Caco-2 (cell line): ENCODE measurements around the gene TOB2. TPM values are rescaled to one million over a fixed set of nuclear protein-coding genes. Genes with fewer than 3 reads are reported as not detected.
"Not testable (repeated sequence)": the region's sequence is repeated elsewhere in the genome, so short reads cannot be mapped to it uniquely, and the experiment has no call there.

Experiments
- BruUV-seq: library from RNA; stranded (reverse); fragments of 400-500 nt; replicated peaks from 2 replicates; lab custom pipeline; 2021; lab: Mats Ljungman, UMichigan
- CTCF ChIA-PET: fragments of 300-600 bp; sonication (Branson Sonifier 250); formaldehyde crosslinking; loops from one replicate; lab custom pipeline; 2022; ENCODE audit warnings: antibody characterized with exemption; lab: Charles Lee
- POLR2A ChIA-PET: fragments of 300-600 bp; sonication (Branson Sonifier 250); formaldehyde crosslinking; loops from one replicate; lab custom pipeline; 2022; ENCODE audit warnings: antibody characterized with exemption; lab: Charles Lee
- DNase-seq, 2 experiments: peaks; one replicate each; pipeline versions ENCODE4 v3.0.0 to v3.0.0-alpha.2; 2020 to 2022
- H3K27me3 ChIP-seq: replicated peaks from 2 replicates; pipeline ENCODE4 v1.6.0; 2011; ENCODE audit warnings: low read length; ENCODE audit not compliant: control insufficient read depth, insufficient read depth
- H3K36me3 ChIP-seq: 2 replicates; pipeline ENCODE4 v1.5.1; 2011; ENCODE audit warnings: low read length; ENCODE audit not compliant: control insufficient read depth, insufficient read depth
- H3K4me1 ChIP-seq: fragments of 250-450 bp; sonication (Bioruptor Pico); 2 replicates; pipeline ENCODE4 v1.5.1; 2020; ENCODE audit warnings: mild to moderate bottlenecking
- H3K4me3 ChIP-seq: 2 replicates; pipeline ENCODE4 v1.5.1; 2011; ENCODE audit warnings: low read depth, mild to moderate bottlenecking, control low read depth, low read length
- H3K9me3 ChIP-seq: fragments of 250-450 bp; sonication (Bioruptor Pico); 2 replicates; pipeline ENCODE4 v1.5.1; 2020; ENCODE audit warnings: mild to moderate bottlenecking, moderate library complexity
- H3K27ac Mint-ChIP-seq: one replicate; pipeline ENCODE4 v1.8.0; 2022; ENCODE audit warnings: mixed read lengths; ENCODE audit not compliant: unreplicated experiment
- H3K27me3 Mint-ChIP-seq: one replicate; pipeline ENCODE4 v1.8.0; 2022; ENCODE audit warnings: mixed read lengths; ENCODE audit not compliant: insufficient read depth, unreplicated experiment
- H3K36me3 Mint-ChIP-seq: one replicate; pipeline ENCODE4 v1.8.0; 2022; ENCODE audit warnings: mild to moderate bottlenecking, mixed read lengths; ENCODE audit not compliant: insufficient read depth, unreplicated experiment
- H3K4me1 Mint-ChIP-seq: one replicate; pipeline ENCODE4 v1.8.0; 2022; ENCODE audit warnings: low read depth, mixed read lengths; ENCODE audit not compliant: unreplicated experiment
- H3K4me3 Mint-ChIP-seq: one replicate; pipeline ENCODE4 v1.8.0; 2022; ENCODE audit warnings: mild to moderate bottlenecking, moderate library complexity, mixed read lengths; ENCODE audit not compliant: unreplicated experiment
- H3K9me3 Mint-ChIP-seq: one replicate; pipeline ENCODE4 v1.8.0; 2022; ENCODE audit warnings: mixed read lengths; ENCODE audit not compliant: unreplicated experiment
- CTCF ChIP-seq, 2 experiments: fragments of 200-600 bp in 1 of 2; IDR thresholded peaks; 1 replicate in 1 of 2; 2 replicates in 1 of 2; pipeline versions ENCODE4 v1.5.1 to v1.8.0; 2011 to 2022; ENCODE audit warnings: antibody characterized with exemption in 1 of 2, control low read depth in 1 of 2, inconsistent platforms in 1 of 2, low read depth in 1 of 2, low read length in 1 of 2, mild to moderate bottlenecking in 1 of 2, moderate library complexity in 1 of 2; ENCODE audit not compliant: insufficient read depth in 1 of 2, severe bottlenecking in 1 of 2, unreplicated experiment in 1 of 2
- intact Hi-C: fragments of 100-400 bp; cut with micrococcal nuclease; formaldehyde crosslinking; loops from one replicate; pipeline ENCODE4 v1.10.0; 2022; ENCODE audit not compliant: unreplicated experiment
- total RNA-seq: library from RNA; stranded (reverse); gene quantifications from 2 replicates; pipeline ENCODE4 v1.2.3, GENCODE V29; 2022

Gene TOB2
- total RNA-seq, 1 experiment from 2014 or later: 49.0 TPM

DNA sequence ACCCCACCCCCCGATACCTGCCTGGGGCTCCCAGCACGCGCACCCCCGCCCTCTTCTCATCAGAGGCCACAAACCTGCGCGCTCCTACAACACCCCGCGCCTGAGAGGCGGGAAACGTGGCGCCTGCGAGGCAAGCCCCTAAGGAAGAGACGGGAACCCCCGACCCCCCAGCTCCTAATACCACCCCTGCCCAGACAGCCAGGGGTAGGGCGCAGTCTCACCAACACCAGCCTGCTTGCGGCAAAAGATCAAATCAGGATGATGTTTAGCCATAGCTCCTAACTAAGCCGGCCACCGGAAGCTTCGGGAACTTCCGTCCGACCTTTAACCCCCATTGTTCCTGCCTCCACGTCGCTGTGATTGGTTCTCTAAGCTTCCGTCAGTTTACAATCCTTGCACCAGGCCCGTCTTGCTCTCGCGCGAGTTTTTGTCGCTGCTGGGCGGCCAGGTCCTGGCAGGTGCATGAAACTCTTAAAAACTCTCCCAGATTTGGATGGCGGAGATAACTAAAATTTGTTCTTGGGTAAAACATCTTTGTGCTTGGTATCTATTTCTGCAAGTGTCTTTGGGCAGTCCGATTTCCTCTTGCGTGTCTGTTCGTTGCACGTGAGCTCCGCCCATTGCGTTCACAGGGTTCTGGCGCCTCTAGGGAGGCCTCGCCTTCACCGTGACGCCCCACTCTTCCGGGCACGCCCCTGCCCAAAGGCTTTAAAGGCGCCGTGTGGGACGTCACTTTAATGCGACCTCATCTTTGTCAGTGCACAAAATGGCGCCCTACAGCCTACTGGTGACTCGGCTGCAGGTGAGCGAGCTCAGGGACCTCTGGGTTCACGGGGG is 22.0 kb upstream of the TOB2 start, which contains the start of the genes ACO2 and PHF5A:
Gene ACO2 (plus strand): TSS at position 737 of the 837 bp plus-strand sequence. CDS start 30 bp downstream, at position 767.
Gene PHF5A (minus strand): TSS at position 312 of the 837 bp plus-strand sequence. CDS start 39 bp downstream, at position 273.
- H3K27ac Mint-ChIP-seq: peak within 1 kb of the TSS; percentile 100
- CTCF ChIA-PET: interaction anchor here (0.8 to 2.2 kb wide), 6 partner anchors 19 to 75 kb away, joined by 3 to 13 read pairs (median 5); partner anchors contain the start of genes POLR3H and TOB2
- peaks cover 2% of the 10 kb centered on the region for H3K36me3 ChIP-seq
- intact Hi-C loops: loop anchor here (1.0 kb wide), 2 partner anchors 20 to 24 kb away; no protein-coding TSS in a partner anchor
- H3K36me3 Mint-ChIP-seq: peaks cover 73% of the 10 kb centered on the region
- H3K27me3 ChIP-seq: no peaks in the 10 kb centered on the region
- H3K9me3 Mint-ChIP-seq: no peaks in the 10 kb centered on the region
- TF ChIP-seq CTCF (IDR thresholded peaks at IDR 0.05; ENCODE audit: insufficient read depth in 1 of 2, low read depth in 1 of 2, low read length in 1 of 2, severe bottlenecking in 1 of 2, unreplicated experiment in 1 of 2): no peak
- peak within 1 kb of the TSS; percentile 96 for H3K4me3 ChIP-seq
- H3K4me3 Mint-ChIP-seq: peak within 1 kb of the TSS; percentile 92
- POLR2A ChIA-PET: interaction anchor here (0.6 to 1.8 kb wide), 18 partner anchors 9 to 332 kb away, joined by 3 to 122 read pairs (median 4); partner anchors contain the start of genes CCDC134, PMM1, TEF and TOB2
- peaks cover under 1% of the 10 kb centered on the region for H3K4me1 Mint-ChIP-seq
- no peaks in the 10 kb centered on the region for H3K27me3 Mint-ChIP-seq
- peak; percentile 97 for DNase-seq
- peaks cover 18% of the 10 kb centered on the region for H3K4me1 ChIP-seq
- BruUV-seq: no TSS peak
- no peaks in the 10 kb centered on the region for H3K9me3 ChIP-seq

GRCh38 chr22:41461901-41462300 is 15.3 kb upstream of the TOB2 start:
- ChIA-PET POLR2A (interaction anchor here (0.7 to 1.7 kb wide), 3 partner anchors 13 to 683 kb away, joined by 4 to 10 read pairs (median 7); partner anchors contain the start of gene TOB2), CTCF (no interaction called here)
- no TSS peak for BruUV-seq
- no peak for TF ChIP-seq CTCF (IDR thresholded peaks at IDR 0.05; ENCODE audit: insufficient read depth in 1 of 2, low read depth in 1 of 2, low read length in 1 of 2, severe bottlenecking in 1 of 2, unreplicated experiment in 1 of 2)
- Mint-ChIP-seq H3K27ac (no peak overlapping the region), H3K4me3 (no peak overlapping the region), H3K27me3 (no peaks in the 10 kb centered on the region), H3K9me3 (no peaks in the 10 kb centered on the region), H3K36me3 (peaks cover 89% of the 10 kb centered on the region), H3K4me1 (no peaks in the 10 kb centered on the region)
- Histone ChIP-seq H3K4me1 (no peaks in the 10 kb centered on the region; the same call in 1 of the 2 replicates), H3K36me3 (peaks cover 2% of the 10 kb centered on the region), H3K27me3 (no peaks in the 10 kb centered on the region), H3K9me3 (no peaks in the 10 kb centered on the region), H3K4me3 (no peak overlapping the region)
- intact Hi-C loops: no loop called here
- no peak for DNase-seq

- H3K9me3 Mint-ChIP-seq, CTCF ChIA-PET, H3K4me1 ChIP-seq, H3K4me3 ChIP-seq, H3K4me3 Mint-ChIP-seq, H3K27me3 Mint-ChIP-seq, intact Hi-C loops, H3K27me3 ChIP-seq, H3K36me3 ChIP-seq, H3K27ac Mint-ChIP-seq, BruUV-seq, H3K4me1 Mint-ChIP-seq, DNase-seq, H3K9me3 ChIP-seq: not testable (repeated sequence)
- POLR2A ChIA-PET: interaction anchor here (1.0 to 1.7 kb wide), 2 partner anchors 9 to 12 kb away, joined by 4 to 6 read pairs; partner anchors contain the start of genes ACO2 and PHF5A
- H3K36me3 Mint-ChIP-seq: peaks cover 70% of the 10 kb centered on the region
Measured at GRCh38 chr22:41460071-41460470, 13.5 kb upstream of the TOB2 start.
